CD4-positive, alpha-beta T cell treated with Interferon alpha-2 for 1 hour (primary cell): ENCODE measurements around the gene UBC.
"Not testable (repeated sequence)": the region's sequence is repeated elsewhere in the genome, so short reads cannot be mapped to it uniquely, and the experiment has no call there.

ENCODE experiments used
- DNase-seq, 2 donors: peaks; one replicate each; pipeline ENCODE4 v3.0.0-alpha.2; 2020 to 2022

The UBC gene

DNA sequence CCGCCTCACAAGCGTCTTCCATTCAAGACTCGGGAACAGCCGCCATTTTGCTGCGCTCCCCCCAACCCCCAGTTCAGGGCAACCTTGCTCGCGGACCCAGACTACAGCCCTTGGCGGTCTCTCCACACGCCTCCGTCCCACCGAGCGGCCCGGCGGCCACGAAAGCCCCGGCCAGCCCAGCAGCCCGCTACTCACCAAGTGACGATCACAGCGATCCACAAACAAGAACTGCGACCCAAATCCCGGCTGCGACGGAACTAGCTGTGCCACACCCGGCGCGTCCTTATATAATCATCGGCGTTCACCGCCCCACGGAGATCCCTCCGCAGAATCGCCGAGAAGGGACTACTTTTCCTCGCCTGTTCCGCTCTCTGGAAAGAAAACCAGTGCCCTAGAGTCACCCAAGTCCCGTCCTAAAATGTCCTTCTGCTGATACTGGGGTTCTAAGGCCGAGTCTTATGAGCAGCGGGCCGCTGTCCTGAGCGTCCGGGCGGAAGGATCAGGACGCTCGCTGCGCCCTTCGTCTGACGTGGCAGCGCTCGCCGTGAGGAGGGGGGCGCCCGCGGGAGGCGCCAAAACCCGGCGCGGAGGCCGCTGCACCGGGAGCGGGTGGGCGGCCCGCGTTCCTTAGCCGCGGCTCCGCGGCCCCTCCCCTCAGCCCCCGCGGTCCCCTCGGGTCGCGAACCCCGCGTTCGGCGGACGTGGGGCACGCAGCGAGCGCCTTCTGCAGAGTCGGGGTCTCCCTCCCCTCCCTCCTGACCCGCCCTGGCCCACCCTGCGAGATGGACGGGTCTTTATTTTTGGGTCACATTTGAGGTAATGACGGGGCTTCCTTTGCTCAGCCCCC, at the start of gene UBC:
UBC (minus strand) TSS at position 259 of the 847 bp plus-strand sequence. CDS start 879 bp downstream, outside the sequence.
- peak; percentile 88 to 94 for DNase-seq

DNA sequence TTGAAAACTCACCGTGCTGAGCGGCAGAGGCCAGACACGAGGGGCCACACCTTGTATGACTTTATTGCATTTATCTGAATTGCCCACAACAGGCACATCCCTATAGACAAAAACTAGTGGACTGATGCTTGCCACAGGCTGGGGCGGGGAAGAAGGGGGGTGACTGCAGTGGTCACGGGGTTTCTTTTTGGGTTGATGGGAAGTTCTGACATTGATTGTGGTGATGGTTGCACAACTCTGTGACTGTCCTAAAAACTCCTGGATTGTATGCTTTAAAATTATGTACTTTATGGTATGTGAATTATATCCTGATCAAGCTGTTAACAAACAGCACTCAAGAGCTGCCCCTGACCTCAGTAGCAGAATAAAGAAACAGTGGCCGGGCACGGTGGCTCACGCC, 48.8 kb upstream of the UBC start:
- no peak for DNase-seq

DNA sequence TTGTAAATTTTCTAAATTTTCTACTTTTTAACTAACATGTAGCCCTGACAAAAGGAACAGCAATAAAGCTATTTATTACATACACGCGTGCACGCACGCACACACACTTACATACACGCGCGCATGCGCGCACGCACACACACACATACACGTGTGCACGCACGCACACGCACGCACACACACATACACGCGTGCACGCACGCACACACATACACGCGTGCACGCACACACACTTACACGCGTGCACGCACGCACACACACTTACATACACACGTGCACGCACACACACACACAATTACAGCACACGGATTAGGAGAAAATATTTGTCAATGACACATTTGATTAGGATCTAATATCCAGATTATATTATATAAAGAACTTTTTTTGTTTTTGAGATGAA, 46.6 kb upstream of the UBC start:
- DNase-seq: no peak

DNA sequence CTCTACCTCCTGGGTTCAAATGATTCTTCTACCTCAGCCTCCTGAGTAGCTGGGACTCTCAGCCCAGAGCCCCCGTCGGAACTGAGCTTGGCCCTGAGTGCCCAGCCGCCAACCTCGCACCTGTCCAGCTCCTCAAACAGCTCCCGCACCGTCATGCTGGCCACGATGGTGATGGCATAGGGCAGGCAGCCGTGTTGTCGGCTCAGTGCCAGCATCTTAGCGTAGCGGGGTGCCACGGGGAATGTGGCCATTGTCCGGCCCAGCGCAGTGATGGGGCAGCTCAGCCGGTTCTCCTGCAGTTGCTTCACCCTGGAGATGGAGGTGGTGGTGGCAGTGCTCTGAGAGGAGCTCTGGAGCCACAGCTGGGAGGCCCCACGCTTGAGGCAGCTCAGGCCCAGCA, 42.1 kb upstream of the UBC start:
- DNase-seq: no peak

DNA sequence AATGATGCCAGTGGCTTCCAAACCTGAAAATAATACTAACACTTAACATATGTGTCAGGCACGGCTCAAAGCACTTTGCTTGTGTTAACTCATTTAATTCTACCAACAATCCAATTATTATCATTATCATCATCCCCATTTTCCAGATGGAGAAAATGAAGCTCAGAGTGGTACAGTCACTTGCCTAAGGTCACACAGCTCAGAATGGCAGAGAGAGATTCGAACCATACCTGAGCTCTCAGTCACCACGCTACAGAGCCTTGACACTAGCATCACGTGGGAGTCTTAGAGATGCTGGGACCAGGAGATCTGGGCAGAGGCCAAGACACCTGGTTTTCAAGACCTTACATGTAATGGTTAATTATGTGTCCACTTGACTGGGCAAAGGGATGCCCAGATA, 40.3 kb upstream of the UBC start:
- DNase-seq: no peak

DNA sequence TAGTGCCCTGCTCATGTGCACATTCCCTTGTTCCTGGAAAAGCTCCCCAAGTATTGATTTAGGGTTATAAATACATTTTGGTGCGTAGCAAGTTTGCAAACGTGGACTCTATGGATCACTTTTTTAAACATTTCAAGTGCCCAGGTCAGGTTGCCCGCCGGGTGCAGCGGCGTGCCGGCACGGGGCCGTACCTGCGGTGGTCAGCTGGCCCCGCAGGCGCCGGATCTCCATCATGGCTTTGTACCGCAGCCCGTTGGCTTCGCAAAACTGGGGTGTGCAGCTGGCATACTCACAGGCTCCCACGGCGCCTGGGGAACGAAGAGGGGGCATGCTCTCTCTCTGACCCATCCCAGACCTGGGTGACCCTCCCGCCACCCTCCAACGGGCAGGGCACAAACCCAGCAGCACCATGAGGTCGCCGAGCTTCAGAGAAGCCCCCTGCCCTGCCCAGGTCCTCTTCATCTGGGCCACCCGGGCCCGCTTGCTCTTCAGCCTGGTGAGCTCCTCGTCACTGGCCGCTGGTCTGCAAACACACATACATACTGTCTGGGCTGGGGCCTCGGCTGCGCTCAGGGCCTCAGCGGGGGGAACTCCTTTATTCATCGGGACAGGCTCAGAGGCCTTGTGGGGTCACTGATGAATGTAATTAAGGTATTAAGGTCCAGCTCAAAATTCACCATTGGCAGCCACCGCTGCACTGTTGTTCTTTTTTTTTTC, 39.4 kb upstream of the UBC start:
- DNase-seq: no peak

DNA sequence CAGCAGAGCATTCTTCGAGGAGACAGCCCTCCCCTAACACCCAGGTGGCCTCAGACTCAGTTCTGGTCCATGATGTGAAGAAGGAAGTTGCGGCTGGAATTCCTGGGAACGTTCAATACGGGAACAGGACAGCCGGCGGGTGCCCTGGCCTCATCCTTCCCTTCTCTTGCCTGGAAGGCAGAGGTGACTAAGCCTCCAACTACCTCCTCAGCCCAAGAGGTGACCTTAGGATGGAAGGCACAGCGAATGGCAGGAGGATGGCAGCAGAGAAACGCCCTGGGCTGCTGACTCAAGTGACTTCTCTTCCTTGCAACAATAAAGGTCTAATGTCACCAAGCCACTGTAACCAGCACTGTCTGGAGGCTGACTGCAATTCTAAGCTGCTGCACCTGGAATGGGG, 38.4 kb upstream of the UBC start:
- no peak for DNase-seq

DNA sequence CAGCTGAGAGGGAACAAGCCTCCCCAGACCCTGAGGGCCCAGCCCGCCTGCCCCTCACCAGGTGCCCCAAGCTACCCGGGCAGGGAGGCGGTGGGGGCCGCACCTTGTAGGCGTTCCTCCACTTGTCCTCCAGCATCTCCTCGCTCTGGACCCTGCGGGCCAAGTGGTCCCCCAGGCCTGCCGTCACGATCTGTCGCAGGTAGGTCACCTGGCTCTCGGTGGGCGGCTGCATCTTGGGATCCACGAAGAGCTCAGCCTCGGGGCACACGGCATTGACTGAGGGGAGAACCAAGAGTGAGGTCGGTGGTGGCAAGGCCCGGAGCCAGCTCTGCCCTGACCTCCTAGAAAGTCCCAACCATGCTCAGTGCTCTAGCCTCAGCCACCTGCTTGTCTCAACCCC, 37.8 kb upstream of the UBC start:
- no peak for DNase-seq

DNA sequence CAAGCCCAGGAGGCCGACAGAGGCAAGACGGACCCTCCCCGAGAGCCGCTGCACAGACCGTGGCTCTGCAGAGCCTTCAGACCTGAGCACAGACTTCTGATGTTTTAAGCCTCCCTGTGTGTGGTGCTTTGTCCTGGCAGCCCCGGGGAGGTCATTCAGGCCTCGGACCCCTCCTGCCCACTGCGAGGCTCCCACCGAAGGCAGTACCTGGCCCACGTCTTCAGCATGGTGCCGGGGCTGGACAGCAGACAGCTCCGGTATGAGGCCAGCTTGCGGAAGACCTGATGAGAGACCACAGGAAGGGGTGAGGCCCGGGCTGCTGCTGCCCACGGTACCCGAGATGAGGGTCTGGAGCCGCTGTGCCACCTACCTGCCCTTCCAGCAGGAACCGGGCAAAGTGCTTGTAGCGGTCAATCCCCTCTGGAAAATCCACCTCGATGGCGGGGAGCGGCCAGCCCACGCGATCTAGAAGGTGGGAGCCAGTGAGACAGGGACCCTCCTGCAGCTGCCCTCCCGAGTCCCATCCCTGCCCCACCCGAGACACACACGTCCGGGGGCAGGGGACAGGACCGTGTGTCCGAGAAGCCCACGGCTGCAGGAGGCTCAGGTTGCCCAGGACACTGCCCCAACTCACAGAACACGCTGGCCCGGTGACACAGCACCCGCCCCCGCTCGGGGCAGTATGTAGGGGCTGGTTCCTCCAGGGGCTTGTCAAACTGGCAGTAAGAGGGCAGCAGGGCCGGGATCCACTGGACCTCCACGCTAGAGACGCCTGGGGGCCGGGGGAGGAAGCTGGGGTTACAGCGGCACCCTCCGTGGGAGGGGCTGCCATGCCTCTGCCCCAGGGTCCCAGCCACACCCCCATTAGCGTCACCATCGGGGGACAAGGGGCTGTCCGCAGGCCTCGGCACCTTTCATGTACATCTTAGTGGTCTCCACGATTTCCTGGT, 35.6 kb upstream of the UBC start:
- DNase-seq: no peak

DNA sequence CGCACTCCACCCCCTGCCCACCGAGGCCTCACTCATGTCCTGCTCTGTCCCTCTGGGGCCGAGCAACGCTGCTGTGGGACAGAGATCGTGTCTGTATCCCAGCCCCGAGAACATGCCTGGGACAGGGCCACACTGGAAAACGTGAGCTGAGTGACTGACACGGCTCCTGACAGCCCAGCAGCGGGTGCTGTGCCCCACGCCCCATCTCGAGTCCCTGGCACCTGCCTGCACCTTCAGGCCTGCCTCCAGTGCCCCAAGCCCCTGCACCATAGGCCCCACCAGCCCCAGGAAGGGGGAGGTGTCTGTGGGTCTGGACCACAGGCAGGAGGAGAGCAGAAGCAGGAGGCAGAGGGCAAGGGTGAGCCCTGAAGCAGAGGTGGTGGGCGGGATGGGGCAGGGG, 34.6 kb upstream of the UBC start:
- no peak for DNase-seq

DNA sequence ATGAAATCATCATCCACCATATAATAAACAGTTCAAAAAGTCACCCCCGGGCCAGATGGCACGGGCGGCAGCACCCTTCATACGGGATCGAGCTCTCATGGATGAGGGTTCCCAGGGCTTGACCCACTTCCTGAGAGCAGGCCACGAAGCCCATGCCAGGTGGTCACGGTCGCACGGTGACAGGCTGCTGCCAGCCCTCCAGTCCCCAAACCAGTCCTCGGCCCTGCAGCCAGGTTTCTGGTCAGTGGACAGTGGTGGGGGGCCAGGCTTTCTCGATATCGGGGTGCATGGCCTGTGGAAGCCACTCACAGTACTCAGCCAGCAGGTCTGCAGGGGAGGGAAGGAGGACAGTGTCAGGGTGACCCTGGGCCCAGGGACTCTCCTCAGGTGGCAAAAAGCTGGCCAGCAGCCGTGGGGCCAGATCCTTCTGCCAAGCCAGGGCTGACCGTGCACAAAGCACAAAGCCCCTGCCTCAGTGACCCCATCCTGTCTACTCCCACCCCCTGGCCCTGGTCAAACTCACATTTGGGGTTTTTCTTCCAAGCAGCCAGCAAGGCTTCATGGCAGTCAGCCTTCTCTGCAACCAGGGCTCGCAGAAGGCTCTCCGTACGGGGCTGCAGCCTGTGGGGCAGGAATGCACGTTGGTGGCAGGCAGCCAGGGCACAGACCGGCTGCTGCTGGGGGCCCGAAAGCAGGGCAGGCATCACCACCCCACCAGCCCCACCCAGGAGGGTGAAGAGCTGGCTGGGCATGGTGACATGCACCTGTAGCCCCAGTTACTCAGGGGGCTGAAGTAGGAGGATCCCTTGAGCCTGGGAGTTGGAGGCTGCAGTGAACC, 33.3 kb upstream of the UBC start:
- DNase-seq: no peak

DNA sequence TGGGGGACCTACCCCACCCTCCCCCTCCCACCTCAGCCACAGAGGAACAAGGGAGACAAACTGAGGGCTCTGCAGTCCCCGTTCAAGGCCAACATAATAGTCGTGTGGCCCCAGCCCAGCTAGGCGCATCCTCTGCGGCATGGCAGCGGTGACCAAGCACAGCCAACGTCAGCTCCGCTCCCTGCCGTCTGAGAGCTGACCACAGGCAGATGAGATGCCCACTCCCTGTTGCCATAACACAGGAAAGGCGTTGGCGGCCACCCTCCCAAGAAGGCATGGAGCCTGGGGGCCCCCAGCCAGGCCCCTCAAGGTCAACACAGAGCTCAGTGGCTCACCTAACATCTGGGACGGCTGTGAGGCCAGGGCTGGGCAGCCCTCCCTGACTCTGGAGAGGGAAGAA, 32.6 kb upstream of the UBC start:
- no peak for DNase-seq

DNA sequence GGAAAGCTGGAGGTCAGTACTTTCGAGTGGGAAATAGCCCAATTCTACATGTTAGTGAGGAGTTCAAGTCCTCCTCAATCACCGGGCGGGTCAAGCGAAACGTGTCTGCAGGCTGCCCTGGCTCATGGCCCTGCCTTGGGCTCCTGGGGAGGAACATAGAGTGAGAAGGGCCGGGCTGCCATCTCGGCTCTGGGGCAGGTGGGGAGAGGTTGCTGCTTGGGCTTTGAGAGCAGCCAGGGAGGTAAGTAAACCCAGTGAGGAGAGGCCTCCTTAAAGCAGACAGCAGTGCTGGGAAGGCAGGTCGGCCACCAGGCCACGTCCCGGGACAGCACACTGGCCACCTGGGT, 32.0 kb upstream of the UBC start:
- no peak for DNase-seq

DNA sequence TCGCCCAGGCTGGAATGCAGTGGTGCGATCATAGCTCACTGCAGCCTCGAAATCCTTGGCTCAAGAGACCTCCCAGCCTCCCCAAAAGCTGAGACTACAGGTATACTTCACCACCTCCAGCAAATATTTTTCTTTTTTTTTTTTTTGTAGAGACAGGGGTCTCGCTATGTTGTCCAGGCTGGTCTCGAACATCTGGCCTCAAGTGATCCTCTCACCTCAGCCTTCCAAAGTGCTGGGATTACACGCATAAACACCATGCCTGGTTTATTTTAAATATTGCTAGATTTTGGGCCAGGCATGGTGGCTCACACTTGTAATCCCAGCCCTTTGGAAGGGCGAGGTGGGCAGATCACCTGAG, 26.7 kb upstream of the UBC start:
- DNase-seq: no peak

DNA sequence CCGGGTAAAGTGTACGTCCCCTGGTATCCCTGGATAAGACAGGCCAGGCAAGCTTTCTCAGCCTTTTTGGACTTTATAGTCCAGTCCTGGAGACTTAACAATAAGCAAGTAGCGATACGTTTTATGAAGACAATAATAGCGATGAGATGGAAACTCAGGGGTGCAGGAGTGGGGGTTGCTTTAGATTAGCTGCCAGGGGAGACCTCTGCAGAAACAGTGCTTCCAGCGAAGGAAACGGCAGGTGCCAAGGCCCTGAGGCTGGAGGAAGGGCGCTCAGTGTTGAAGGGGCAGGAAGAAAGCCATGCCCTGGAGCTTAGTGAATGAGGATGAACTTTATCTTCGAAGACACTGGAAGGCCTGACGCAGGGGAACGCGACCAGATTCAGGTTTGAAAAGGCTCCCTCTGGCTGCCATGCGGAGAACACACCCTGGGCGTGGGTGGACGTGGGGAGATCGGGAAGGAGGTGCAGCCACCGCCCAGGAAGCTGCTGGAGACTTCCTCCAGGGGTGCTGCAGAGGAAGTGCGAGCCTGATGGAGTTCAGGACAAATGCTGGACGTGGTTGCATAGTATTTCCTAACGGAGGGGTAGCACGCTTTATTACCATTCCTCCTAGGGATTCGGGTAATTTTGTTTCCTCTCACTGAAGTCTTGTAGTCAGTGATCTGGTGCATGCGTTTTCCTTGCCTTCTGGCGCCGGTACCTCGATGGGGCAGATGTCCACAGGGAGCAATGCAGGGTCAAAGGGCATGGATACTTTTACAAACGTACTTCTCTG, 26.1 kb upstream of the UBC start:
- DNase-seq: peak; percentile 78 to 84

DNA sequence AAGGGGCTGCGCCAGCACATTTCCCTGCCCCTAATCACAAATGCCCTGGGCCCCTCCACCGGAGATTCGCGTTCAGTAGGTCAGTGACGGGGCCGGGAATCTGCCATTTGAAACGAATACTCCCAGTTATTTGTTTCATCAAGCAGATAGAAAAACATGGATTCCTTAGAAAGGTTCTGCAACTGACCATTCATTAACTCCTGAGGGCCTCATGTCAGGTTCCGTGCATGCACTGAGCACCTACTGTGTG, 25.6 kb upstream of the UBC start:
- no peak for DNase-seq

DNA sequence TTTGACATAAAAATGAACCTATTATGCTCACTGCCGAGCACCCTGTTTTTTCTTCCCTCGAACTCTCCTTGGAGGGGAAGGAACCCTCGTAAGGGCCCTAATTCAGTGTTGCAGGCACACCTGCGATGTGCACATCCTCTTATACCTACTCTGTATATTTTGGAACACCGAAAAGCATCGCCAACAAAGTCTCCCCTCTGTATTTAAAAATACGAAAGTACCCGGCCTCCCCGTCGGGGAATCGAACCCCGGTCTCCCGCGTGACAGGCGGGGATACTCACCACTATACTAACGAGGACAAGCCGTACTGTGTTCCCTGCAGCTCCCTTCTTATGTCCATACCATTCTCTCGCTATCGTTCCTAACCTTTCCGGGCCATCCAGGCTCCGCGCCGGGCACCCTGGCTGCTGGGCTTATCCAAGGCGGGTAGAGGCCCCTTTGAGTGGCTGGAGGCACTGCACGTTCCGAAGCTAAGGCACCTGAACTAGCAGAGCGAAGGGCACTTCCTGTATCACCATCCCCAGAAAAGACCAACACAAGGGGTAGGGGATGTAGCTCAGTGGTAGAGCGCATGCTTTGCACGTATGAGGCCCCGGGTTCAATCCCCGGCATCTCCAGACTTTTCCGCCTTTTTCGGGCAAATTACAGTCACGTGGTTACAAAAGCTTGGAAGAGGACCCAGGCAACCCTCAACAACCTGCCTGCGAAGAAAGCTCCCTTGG, 25.1 kb upstream of the UBC start:
- DNase-seq: peak; percentile 87 to 93

DNA sequence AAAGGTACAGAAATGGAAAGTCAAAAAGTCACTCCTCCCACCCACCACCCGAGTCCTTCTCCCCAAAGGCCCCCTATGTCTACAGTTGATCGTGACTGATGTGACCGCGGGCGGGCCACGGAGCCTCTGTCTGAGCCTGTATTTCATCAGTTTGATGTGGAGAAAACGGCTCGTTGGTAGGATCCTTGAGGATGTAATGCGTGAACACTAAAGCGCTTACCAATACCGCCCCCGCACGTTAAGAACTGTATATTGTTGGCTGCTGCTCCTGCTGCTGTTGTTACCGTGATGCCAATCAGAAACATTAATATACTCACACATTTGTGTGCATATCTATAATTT, 24.6 kb upstream of the UBC start:
- DNase-seq: peak; percentile 70 to 79

DNA sequence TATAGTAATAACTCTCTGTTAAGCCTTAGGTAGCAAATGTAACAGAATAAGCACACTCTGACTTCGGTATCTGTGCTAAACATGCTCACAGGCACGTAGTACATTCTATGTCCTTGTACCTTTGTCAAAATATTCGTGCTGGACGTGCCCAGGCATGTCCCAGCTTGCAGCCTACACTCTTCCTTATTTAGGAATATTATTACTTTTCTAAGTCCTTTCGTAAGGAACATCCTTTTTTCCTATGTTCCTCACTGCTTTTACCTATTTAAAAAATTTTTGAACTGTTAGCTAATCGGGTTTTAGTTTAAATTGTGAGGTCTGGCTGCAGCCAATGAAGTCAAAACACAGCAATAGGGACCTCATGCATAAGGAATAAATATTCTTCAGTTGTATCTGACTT, 24.1 kb upstream of the UBC start:
- DNase-seq: no peak

DNA sequence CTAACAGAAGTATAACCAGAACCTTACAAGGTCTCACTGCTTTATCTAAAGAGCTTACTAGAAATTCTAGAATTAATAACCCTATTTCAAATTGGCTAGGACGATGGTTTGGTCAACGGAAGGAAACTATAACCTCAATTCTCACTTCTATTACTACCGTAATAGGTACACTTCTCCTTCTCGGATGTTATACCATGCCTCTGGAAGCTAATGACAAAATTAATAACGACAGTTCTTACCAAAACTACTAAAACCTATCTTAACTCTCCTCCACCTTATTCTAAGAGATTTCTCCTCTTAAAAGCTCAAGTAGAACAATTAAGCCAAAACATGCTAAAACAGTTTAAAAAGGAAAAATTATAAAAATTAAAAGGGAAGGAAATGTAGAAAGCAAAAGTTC, 23.7 kb upstream of the UBC start:
- DNase-seq: no peak

DNA sequence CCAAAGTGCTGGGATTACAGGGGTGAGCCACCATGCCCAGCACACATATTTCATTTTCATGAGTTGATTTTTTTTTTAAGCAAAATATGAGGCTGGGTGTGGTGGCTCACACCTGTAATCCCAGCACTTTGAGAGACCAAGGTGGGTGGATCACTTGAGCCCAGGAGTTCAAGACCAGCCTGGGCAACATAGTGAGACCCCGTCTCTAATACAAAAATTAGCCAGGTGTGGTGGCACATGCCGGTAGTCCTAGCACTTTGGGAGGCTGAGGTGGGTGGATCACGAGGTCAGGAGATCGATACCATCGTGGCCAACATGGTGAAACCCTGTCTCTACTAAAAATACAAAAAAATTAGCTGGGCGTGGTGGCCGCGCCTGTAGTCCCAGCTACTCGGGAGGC, 17.1 kb upstream of the UBC start:
- not testable (repeated sequence) for DNase-seq

DNA sequence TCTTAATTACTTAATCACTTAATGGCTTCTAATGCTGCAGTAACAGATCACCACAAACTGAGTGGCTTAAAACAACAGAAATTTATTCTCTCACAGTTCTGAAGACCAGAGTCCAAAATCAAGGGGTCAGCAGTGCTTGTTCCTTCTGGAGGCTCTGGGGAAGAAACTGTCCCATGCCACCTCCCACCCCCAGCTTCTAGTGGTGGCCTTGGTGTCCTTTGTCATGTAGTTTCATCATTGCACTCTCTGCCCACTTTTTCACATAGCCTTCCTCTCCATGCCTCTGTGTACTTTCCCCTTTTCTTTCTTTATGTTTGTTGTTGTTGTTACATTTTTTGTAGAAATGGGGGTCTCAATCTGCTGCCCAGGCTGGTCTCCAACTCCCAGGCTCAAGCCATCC, 16.1 kb upstream of the UBC start:
- no peak for DNase-seq
